ENCODE results near the gene ACRV1.

GRCh38 chr11:125671561-125671960 is 9.1 kb downstream of the ACRV1 start:
- TF ChIP-seq EZH2phosphoT487 (IDR thresholded peaks at IDR 0.05; ENCODE audit: low read depth): no peak
- TF ChIP-seq, protein P1, sequence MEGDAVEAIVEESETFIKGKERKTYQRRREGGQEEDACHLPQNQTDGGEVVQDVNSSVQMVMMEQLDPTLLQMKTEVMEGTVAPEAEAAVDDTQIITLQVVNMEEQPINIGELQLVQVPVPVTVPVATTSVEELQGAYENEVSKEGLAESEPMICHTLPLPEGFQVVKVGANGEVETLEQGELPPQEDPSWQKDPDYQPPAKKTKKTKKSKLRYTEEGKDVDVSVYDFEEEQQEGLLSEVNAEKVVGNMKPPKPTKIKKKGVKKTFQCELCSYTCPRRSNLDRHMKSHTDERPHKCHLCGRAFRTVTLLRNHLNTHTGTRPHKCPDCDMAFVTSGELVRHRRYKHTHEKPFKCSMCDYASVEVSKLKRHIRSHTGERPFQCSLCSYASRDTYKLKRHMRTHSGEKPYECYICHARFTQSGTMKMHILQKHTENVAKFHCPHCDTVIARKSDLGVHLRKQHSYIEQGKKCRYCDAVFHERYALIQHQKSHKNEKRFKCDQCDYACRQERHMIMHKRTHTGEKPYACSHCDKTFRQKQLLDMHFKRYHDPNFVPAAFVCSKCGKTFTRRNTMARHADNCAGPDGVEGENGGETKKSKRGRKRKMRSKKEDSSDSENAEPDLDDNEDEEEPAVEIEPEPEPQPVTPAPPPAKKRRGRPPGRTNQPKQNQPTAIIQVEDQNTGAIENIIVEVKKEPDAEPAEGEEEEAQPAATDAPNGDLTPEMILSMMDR (IDR thresholded peaks at IDR 0.05; ENCODE audit: low read depth, low read length): no peak
